ENCODE data around the gene DUOX1. TPM values are rescaled to one million over a fixed set of nuclear protein-coding genes. Genes with fewer than 3 reads are reported as not detected.

DUOX1 gene
- total and polyA plus RNA-seq, 2 of the 13 experiments (the other 11 are each of a cell fraction or from before 2014, with no cell fraction given) = 0.03 TPM; not detected in 1

GRCh38 chr15:45198337-45199135 lies 68.7 kb downstream of the DUOX1 start (continued):
- no peak for TF ChIP-seq RERE (CRISPR knock-in tag; IDR thresholded peaks at IDR 0.05; ENCODE audit: low read depth)
- TF ChIP-seq ARID3A (IDR thresholded peaks at IDR 0.05; ENCODE audit: low read depth, low read length) = peak; percentile 84
- 0 out of 2 replicates have a peak, but pooled peaks have one; percentile 15 for TF ChIP-seq ZNF652 (CRISPR knock-in tag; IDR thresholded peaks at IDR 0.05; ENCODE audit: borderline replicate concordance, low read depth)
- no peak for TF ChIP-seq PCBP1 (IDR thresholded peaks at IDR 0.05; ENCODE audit: borderline replicate concordance, low read depth, low read length)
- TF ChIP-seq SIX4 (CRISPR knock-in tag; IDR thresholded peaks at IDR 0.05) = 0 out of 2 replicates have a peak, but pooled peaks have one; percentile 27
- no peak for TF ChIP-seq CC2D1A (CRISPR knock-in tag; IDR thresholded peaks at IDR 0.05)
- TF ChIP-seq STAG1 (CRISPR knock-in tag; IDR thresholded peaks at IDR 0.05) = peak; percentile 26; the same call in 1 of the 2 replicates
- TF ChIP-seq, protein P1, sequence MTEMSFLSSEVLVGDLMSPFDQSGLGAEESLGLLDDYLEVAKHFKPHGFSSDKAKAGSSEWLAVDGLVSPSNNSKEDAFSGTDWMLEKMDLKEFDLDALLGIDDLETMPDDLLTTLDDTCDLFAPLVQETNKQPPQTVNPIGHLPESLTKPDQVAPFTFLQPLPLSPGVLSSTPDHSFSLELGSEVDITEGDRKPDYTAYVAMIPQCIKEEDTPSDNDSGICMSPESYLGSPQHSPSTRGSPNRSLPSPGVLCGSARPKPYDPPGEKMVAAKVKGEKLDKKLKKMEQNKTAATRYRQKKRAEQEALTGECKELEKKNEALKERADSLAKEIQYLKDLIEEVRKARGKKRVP (CRISPR knock-in tag; IDR thresholded peaks at IDR 0.05) = 0 out of 4 replicates have a peak, but pooled peaks of 1 of the 2 experiments have one; percentile 8
- TF ChIP-seq REPIN1 (CRISPR knock-in tag; IDR thresholded peaks at IDR 0.05; ENCODE audit: borderline replicate concordance, low read depth) = peak; percentile 73; the same call in 1 of the 2 replicates
- no peak for TF ChIP-seq ATAD3A (CRISPR knock-in tag; IDR thresholded peaks at IDR 0.05)
- TF ChIP-seq BCL6 (CRISPR knock-in tag; IDR thresholded peaks at IDR 0.05) = 0 out of 2 replicates have a peak, but pooled peaks have one; percentile 34
- TF ChIP-seq THAP11 (CRISPR knock-in tag; IDR thresholded peaks at IDR 0.05) = peak; percentile 81
- TF ChIP-seq KAT8 (CRISPR knock-in tag; IDR thresholded peaks at IDR 0.05) = peak; percentile 76
- TF ChIP-seq GLMP (CRISPR knock-in tag; IDR thresholded peaks at IDR 0.05; ENCODE audit: borderline replicate concordance) = no peak
